ENCODE results near the gene AVPR2. TPM values are rescaled to one million over a fixed set of nuclear protein-coding genes. Genes with fewer than 3 reads are reported as not detected.

Gene AVPR2
- total and polyA plus RNA-seq, 10 of the 15 experiments (the other 5 are each of a cell fraction or from before 2014, with no cell fraction given), result 0.12 to 0.37 TPM; not detected in 8

GRCh38 chrX:153902385-153902784 is 2.1 kb upstream of the AVPR2 start (continued):
- TF ChIP-seq CUX1 (IDR thresholded peaks at IDR 0.05; ENCODE audit: insufficient replicate concordance, low read depth, low read length) (no peak), CHD1 (IDR thresholded peaks at IDR 0.05; ENCODE audit: low read depth, low read length) (no peak), GABPA (IDR thresholded peaks at IDR 0.05; ENCODE audit: low read depth) (no peak), RCOR1 (conservative IDR thresholded peaks at IDR 0.05; ENCODE audit: low read depth, low read length) (no peak), LARP7 (IDR thresholded peaks at IDR 0.05) (no peak), MEF2B (IDR thresholded peaks at IDR 0.05; ENCODE audit: partially characterized antibody, poor library complexity, severe bottlenecking) (no peak)

GRCh38 chrX:153903238-153903980 is 1.1 kb upstream of the AVPR2 start:
- WGBS (ENCODE audit: insufficient coverage, insufficient replicate concordance, low lambda C conversion rate, missing lambda C conversion rate), result 49% methylated on average over 18 of the region's 18 CpGs
- ChIA-PET POLR2A (no interaction called here), RAD21 (ENCODE audit: unreplicated experiment) (no interaction called here), CTCF (no interaction called here), SMC1A (ENCODE audit: uncharacterized antibody, unreplicated experiment) (no interaction called here)
- Histone ChIP-seq H3K27ac (ENCODE audit: control insufficient read depth, insufficient read depth) (no peak overlapping the region), H3K36me3 (ENCODE audit: control insufficient read depth in 2 of 2, insufficient read depth in 2 of 2, low read length in 1 of 2) (no peaks in the 10 kb centered on the region), H3K79me2 (ENCODE audit: control insufficient read depth, insufficient read depth, low read length) (no peaks in the 10 kb centered on the region), H3K4me1 (ENCODE audit: control insufficient read depth, insufficient read depth, low read length) (peaks cover 9% of the 10 kb centered on the region), H2AFZ (ENCODE audit: control insufficient read depth, low read depth, low read length) (no peak overlapping the region), H3K9ac (ENCODE audit: control insufficient read depth, insufficient read depth, low read length) (no peak overlapping the region), H3K4me3 (no peak overlapping the region), H4K20me1 (ENCODE audit: control insufficient read depth, insufficient read depth) (no peaks in the 10 kb centered on the region), H3K27me3 (replicated peaks in 1 of 2; ENCODE audit: control insufficient read depth in 2 of 2, insufficient read depth in 2 of 2, low read length in 1 of 2) (no peaks in the 10 kb centered on the region), H3K4me2 (ENCODE audit: control insufficient read depth, insufficient read depth) (no peak overlapping the region), H3K9me3 (replicated peaks; ENCODE audit: control insufficient read depth, insufficient read depth, low read length) (no peaks in the 10 kb centered on the region)
- no peak for DNase-seq (ENCODE audit: low read depth, low spot score)
- intact Hi-C loops (cut with micrococcal nuclease; ENCODE audit: unreplicated experiment), result no loop called here
- BruUV-seq (replicated peaks), result no TSS peak
- ATAC-seq, result peak; percentile 15
- TF ChIP-seq POLR2A (IDR thresholded peaks at IDR 0.05; ENCODE audit: low read depth, low read length) (peak; percentile 62), PKNOX1 (IDR thresholded peaks at IDR 0.05) (no peak), EED (IDR thresholded peaks at IDR 0.05; ENCODE audit: low read depth) (no peak)
- in situ Hi-C loops (cut with MboI), result no loop called here
- FAIRE-seq, result no peak
